ENCODE data around the gene JMJD1C. TPM values are rescaled to one million over a fixed set of nuclear protein-coding genes. Genes with fewer than 3 reads are reported as not detected.

The JMJD1C gene
- total and polyA plus RNA-seq, 3 donors from 2014 or later = 29.7 to 111 (median 94.6) TPM

DNA sequence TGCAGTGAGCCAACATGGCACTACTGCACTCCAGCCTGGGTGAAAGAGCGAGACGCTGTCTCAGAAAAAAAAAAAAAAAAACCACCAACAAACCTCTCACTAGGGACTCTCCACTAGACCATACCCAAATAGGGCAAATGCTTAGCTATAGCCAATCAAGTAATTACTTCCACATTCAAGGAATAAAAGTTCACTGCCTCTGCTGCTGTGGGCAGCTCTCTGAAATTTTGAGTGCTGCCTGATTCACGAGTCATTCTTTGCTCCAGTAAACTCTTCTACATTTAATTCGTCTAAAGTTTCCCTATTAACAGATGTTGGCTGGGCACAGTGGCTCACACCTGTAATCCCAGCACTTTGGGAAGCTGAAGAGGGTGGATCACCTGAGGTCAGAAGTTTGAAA is 337.3 kb downstream of the JMJD1C start:
- no peaks in the 10 kb centered on the region for H3K36me3 ChIP-seq (ENCODE audit: low read depth, missing control alignments)
- H3K4me3 ChIP-seq = no peak overlapping the region
- intact Hi-C loops (cut with DNase I; ENCODE audit: low total_unique reads) = no loop called here
- peaks cover 4% of the 10 kb centered on the region for H3K4me1 ChIP-seq
- no peak overlapping the region for H3K27ac ChIP-seq
- H3K27me3 ChIP-seq = no peaks in the 10 kb centered on the region
- TF ChIP-seq, protein P1, sequence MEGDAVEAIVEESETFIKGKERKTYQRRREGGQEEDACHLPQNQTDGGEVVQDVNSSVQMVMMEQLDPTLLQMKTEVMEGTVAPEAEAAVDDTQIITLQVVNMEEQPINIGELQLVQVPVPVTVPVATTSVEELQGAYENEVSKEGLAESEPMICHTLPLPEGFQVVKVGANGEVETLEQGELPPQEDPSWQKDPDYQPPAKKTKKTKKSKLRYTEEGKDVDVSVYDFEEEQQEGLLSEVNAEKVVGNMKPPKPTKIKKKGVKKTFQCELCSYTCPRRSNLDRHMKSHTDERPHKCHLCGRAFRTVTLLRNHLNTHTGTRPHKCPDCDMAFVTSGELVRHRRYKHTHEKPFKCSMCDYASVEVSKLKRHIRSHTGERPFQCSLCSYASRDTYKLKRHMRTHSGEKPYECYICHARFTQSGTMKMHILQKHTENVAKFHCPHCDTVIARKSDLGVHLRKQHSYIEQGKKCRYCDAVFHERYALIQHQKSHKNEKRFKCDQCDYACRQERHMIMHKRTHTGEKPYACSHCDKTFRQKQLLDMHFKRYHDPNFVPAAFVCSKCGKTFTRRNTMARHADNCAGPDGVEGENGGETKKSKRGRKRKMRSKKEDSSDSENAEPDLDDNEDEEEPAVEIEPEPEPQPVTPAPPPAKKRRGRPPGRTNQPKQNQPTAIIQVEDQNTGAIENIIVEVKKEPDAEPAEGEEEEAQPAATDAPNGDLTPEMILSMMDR (IDR thresholded peaks at IDR 0.05) = no peak
- no peak for DNase-seq
- 81 to 87% methylated on average over 4 of the region's 4 CpGs for WGBS, 2 donors
- H3K9me3 ChIP-seq = no peaks in the 10 kb centered on the region

DNA sequence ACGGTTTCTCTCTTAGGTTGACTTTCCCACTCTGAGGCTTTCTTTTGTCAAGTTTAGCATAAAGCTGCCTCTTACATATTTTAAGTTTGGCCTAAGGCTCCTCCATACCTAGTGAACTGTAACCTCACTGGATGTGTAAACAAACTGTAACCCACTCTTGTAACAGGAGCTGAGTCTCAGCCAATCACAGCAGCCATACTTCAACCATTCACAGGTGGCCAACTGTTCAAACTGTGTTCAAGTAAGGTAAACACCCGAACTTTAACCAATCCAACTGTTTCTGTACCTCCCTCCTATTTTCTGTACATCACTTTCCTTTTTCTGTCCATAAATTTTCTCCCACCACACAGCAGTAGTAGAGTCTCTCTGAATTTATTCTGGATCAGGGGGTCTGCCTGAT is 340.3 kb downstream of the JMJD1C start:
- no peak overlapping the region for H3K27ac ChIP-seq
- WGBS, 2 donors = 81 to 86% methylated on average over 2 of the region's 2 CpGs
- DNase-seq = no peak
- H3K9me3 ChIP-seq = no peaks in the 10 kb centered on the region
- no peak for TF ChIP-seq POLR2A (IDR thresholded peaks at IDR 0.05)
- TF ChIP-seq, protein P1 (IDR thresholded peaks at IDR 0.05) = no peak
- intact Hi-C loops (cut with DNase I; ENCODE audit: low total_unique reads) = no loop called here
- no peaks in the 10 kb centered on the region for H3K27me3 ChIP-seq
- no peaks in the 10 kb centered on the region for H3K36me3 ChIP-seq (ENCODE audit: low read depth, missing control alignments)
- no peaks in the 10 kb centered on the region for H3K4me1 ChIP-seq
- no peak overlapping the region for H3K4me3 ChIP-seq

DNA sequence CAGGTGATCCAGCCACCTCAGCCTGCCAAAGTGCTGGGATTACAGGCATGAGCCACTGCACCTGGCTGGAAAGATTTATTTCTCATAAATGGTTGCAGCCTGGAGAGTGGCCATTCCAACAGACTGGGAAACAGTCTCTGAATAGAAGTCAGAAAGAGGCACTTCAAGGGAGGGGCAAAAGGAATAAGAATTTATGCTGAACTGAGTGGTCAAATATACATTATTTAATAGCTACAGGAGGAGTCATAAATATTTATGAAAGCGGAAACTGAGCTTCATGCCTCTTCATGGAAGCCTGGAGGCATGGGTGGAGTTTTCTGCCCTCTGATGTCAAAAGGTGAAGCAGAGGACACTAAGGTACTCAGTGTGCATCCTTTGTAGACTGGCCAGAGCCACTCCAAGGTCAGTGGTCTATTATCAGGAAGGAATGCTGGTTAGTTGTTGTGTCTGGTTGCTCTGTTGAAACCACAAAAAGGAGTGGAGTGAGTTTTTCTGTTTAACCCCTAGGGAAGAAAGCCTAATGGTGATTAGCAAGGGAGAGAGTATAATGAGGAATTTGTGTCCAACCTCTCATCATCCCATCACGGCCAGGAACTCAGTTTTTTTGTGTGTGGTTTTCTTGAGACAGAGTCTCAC is 341.9 kb downstream of the JMJD1C start:
- WGBS, 2 donors = 70 to 72% methylated on average over 2 of the region's 2 CpGs

DNA sequence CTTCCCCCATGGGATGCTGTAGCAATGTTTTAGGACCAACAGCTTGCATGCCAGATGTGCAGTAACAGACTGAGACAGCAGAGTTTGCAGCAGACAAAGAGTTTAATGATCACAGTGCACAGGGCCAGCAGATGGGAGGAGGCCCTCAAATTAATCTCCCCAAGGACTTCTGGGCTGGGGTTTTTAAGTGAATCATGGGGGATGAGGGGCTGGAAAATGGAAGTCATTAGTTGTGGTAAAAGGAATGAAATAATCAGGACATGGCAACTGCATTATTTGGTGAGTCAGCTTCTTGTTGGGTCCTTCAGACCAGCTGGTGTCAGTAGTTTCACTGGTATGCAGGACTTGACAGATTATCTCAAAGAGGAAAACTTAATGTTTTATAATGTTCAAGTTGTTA is 345.2 kb downstream of the JMJD1C start:
- Histone ChIP-seq H3K4me1 (no peaks in the 10 kb centered on the region), H3K36me3 (ENCODE audit: low read depth, missing control alignments) (no peaks in the 10 kb centered on the region), H3K4me3 (no peak overlapping the region), H3K27ac (no peak overlapping the region), H3K9me3 (no peaks in the 10 kb centered on the region), H3K27me3 (no peaks in the 10 kb centered on the region)
- intact Hi-C loops (cut with DNase I; ENCODE audit: low total_unique reads) = no loop called here
- DNase-seq = no peak
- no peak for TF ChIP-seq POLR2A (IDR thresholded peaks at IDR 0.05)
- TF ChIP-seq, protein P1 (IDR thresholded peaks at IDR 0.05) = no peak

More for the DNA sequence above, 341.9 kb downstream of the JMJD1C start:
- no peak overlapping the region for H3K27ac ChIP-seq
- H3K36me3 ChIP-seq (ENCODE audit: low read depth, missing control alignments) = no peaks in the 10 kb centered on the region
- no peak overlapping the region for H3K4me3 ChIP-seq
- DNase-seq = no peak
- H3K9me3 ChIP-seq = no peaks in the 10 kb centered on the region
- H3K4me1 ChIP-seq = no peaks in the 10 kb centered on the region
- intact Hi-C loops (cut with DNase I; ENCODE audit: low total_unique reads) = no loop called here
- TF ChIP-seq POLR2A (IDR thresholded peaks at IDR 0.05) = no peak
- TF ChIP-seq, protein P1 (IDR thresholded peaks at IDR 0.05) = no peak
- no peaks in the 10 kb centered on the region for H3K27me3 ChIP-seq

DNA sequence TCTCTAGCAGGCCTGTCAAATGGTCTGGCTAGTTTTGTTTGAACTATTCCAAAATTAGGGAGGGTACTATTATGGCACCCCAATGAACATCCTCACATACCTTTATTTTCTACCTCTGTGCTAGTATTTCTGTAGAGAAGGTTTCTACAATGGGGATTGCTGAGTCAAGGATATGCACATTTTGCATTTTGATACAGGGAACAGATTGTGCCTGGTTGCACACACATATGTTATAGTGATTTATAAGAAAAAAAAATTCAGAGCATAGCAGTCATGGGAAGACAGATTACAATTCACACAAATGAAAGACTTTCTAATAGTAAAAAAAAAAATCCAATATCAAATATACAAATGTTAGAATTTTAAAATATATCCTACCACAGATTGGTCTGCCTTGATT is 346.7 kb downstream of the JMJD1C start:
- H3K9me3 ChIP-seq = no peaks in the 10 kb centered on the region
- H3K4me3 ChIP-seq = no peak overlapping the region
- TF ChIP-seq, protein P1 (IDR thresholded peaks at IDR 0.05) = no peak
- no peak for TF ChIP-seq POLR2A (IDR thresholded peaks at IDR 0.05)
- intact Hi-C loops (cut with DNase I; ENCODE audit: low total_unique reads) = no loop called here
- no peaks in the 10 kb centered on the region for H3K36me3 ChIP-seq (ENCODE audit: low read depth, missing control alignments)
- no peaks in the 10 kb centered on the region for H3K4me1 ChIP-seq
- H3K27ac ChIP-seq = no peak overlapping the region
- H3K27me3 ChIP-seq = no peaks in the 10 kb centered on the region
- DNase-seq = no peak
